SK-N-SH (cell line): ENCODE data around the gene UAP1L1. TPM values are rescaled to one million over a fixed set of nuclear protein-coding genes. Genes with fewer than 3 reads are reported as not detected.

Experiments
- CTCF ChIA-PET: fragments of 300-600, 350-600 bp; formaldehyde crosslinking; extraction: SDS; loops from one replicate; lab custom pipeline; 2021; lab: Yijun Ruan, JAX
- POLR2A ChIA-PET: fragments of 350-600 bp; sonication (Branson Sonifier 250); formaldehyde crosslinking; extraction: SDS; loops from one replicate; lab custom pipeline; 2020; ENCODE audit warnings: antibody characterized with exemption, inconsistent platforms; lab: Yijun Ruan, JAX
- DNase-seq: peaks from one replicate; pipeline ENCODE4 v3.0.0; 2012
- H2AFZ ChIP-seq: fragments of 200-600 bp; sonication (generic); 2 replicates; pipeline ENCODE4 v1.8.1; 2016; ENCODE audit warnings: antibody characterized with exemption, mild to moderate bottlenecking, low read depth
- H3F3A ChIP-seq: fragments of 200-600 bp; sonication (generic); replicated peaks from 2 replicates; pipeline ENCODE3; 2016; ENCODE audit warnings: antibody characterized with exemption, mild to moderate bottlenecking; ENCODE audit not compliant: insufficient read depth
- H3K27ac ChIP-seq, 2 experiments: fragments of 200-500 bp in 1 of 2; fragments of 200-600 bp in 1 of 2; sonication (Bioruptor generic) in 1 of 2; sonication (generic), shearing (Covaris generic) in 1 of 2; 2 replicates each; pipeline versions ENCODE4 v1.5.1 to v1.6.1; 2014 to 2016; ENCODE audit warnings: low read depth in 2 of 2, inconsistent platforms in 1 of 2, low read length in 1 of 2, mild to moderate bottlenecking in 1 of 2, mixed read lengths in 1 of 2
- H3K27me3 ChIP-seq: fragments of 200-600 bp; sonication (generic), shearing (Covaris generic); 2 replicates; pipeline ENCODE4 v1.6.1; 2016; ENCODE audit warnings: mixed run types; ENCODE audit not compliant: insufficient read depth
- H3K36me3 ChIP-seq, 2 experiments: fragments of 200-500 bp in 1 of 2; fragments of 200-600 bp in 1 of 2; sonication (Bioruptor generic) in 1 of 2; sonication (generic) in 1 of 2; replicated peaks in 1 of 2; 2 replicates each; pipeline versions ENCODE3 to v1.5.1; 2014 to 2016; ENCODE audit warnings: low read length in 1 of 2, mild to moderate bottlenecking in 1 of 2; ENCODE audit not compliant: insufficient read depth in 2 of 2, control insufficient read depth in 1 of 2
- H3K4me1 ChIP-seq, 2 experiments: fragments of 200-500 bp in 1 of 2; fragments of 200-600 bp in 1 of 2; sonication (Bioruptor generic) in 1 of 2; sonication (generic), shearing (Covaris generic) in 1 of 2; 2 replicates each; pipeline versions ENCODE4 v1.5.1 to v1.6.1; 2014 to 2016; ENCODE audit warnings: low read depth in 1 of 2, low read length in 1 of 2, mixed run types in 1 of 2; ENCODE audit not compliant: insufficient read depth in 2 of 2, control insufficient read depth in 1 of 2
- H3K4me2 ChIP-seq: fragments of 200-600 bp; sonication (generic), shearing (Covaris generic); 2 replicates; pipeline ENCODE4 v1.6.1; 2017; ENCODE audit warnings: mixed run types
- H3K4me3 ChIP-seq, 2 experiments: fragments of 200-500 bp in 1 of 2; fragments of 200-600 bp in 1 of 2; sonication (Bioruptor generic) in 1 of 2; sonication (generic), shearing (Covaris generic) in 1 of 2; 2 replicates each; pipeline versions ENCODE4 v1.5.1 to v1.8.1; 2014 to 2016; ENCODE audit warnings: low read depth in 2 of 2, inconsistent platforms in 1 of 2, low read length in 1 of 2, mild to moderate bottlenecking in 1 of 2, mixed read lengths in 1 of 2, moderate library complexity in 1 of 2
- H3K79me2 ChIP-seq: fragments of 200-600 bp; sonication (generic); 2 replicates; pipeline ENCODE4 v1.8.1; 2017; ENCODE audit warnings: mild to moderate bottlenecking; ENCODE audit not compliant: insufficient read depth
- H3K9ac ChIP-seq: fragments of 200-600 bp; sonication (generic); 2 replicates; pipeline ENCODE4 v1.6.1; 2017; ENCODE audit warnings: mixed run types
- H3K9me2 ChIP-seq: fragments of 200-600 bp; sonication (generic); 2 replicates; pipeline ENCODE4 v1.6.1; 2017; ENCODE audit warnings: mixed run types
- H3K9me3 ChIP-seq: fragments of 200-600 bp; sonication (generic); 2 replicates; pipeline ENCODE4 v1.6.1; 2017; ENCODE audit warnings: mixed run types, mild to moderate bottlenecking, moderate library complexity
- H4K20me1 ChIP-seq: fragments of 200-600 bp; sonication (generic); 2 replicates; pipeline ENCODE4 v1.6.1; 2017; ENCODE audit warnings: mild to moderate bottlenecking, mixed run types; ENCODE audit not compliant: insufficient read depth
- CHD2 ChIP-seq: fragments of 150-350 bp; IDR thresholded peaks from 2 replicates; pipeline ENCODE4 v1.6.1; 2018; ENCODE audit warnings: low read length; ENCODE audit not compliant: partially characterized antibody
- CTCF ChIP-seq: fragments of 200-600 bp; sonication (generic); IDR thresholded peaks from 2 replicates; pipeline ENCODE4 v1.6.1; 2017; ENCODE audit warnings: antibody characterized with exemption, mild to moderate bottlenecking, moderate library complexity
- RAD21 ChIP-seq: IDR thresholded peaks from 2 replicates; pipeline ENCODE4 v1.6.1; 2012; ENCODE audit warnings: mild to moderate bottlenecking, low read length
- SMC3 ChIP-seq: IDR thresholded peaks from 2 replicates; pipeline ENCODE4 v1.6.1; 2012; ENCODE audit warnings: low read depth, low read length, improper control_type of control experiment
- TEAD4 ChIP-seq: IDR thresholded peaks from 2 replicates; pipeline ENCODE4 v1.4.0; 2012; ENCODE audit warnings: mild to moderate bottlenecking, borderline replicate concordance; ENCODE audit not compliant: insufficient read depth
- USF1 ChIP-seq: IDR thresholded peaks from 2 replicates; pipeline ENCODE4 v1.4.0; 2012; ENCODE audit warnings: low read depth, borderline replicate concordance
- WGBS: methylation state at CpG from one replicate; pipeline ENCODE4 v1.1.6; 2017; ENCODE audit warnings: low lambda C conversion rate; 5-methylcytosine and 5-hydroxymethylcytosine counted together
- polyA plus RNA-seq, 3 experiments: library from polyadenylated mRNA; depleted of rRNA; stranded (reverse); fragments of >200 nt; gene quantifications; 2 replicates each; pipeline ENCODE4 v1.2.3, GENCODE V29; 2012

Gene UAP1L1
- polyA plus RNA-seq, 1 of the 3 experiments (the other 2 are of a cell fraction), result 5.6 TPM

GRCh38 chr9:137049544-137050449, 27.5 kb upstream of the UAP1L1 start:
- Histone ChIP-seq H3F3A (peaks cover 3% of the 10 kb centered on the region), H3K36me3 (no peaks in the 10 kb centered on the region), H3K27ac (no peak overlapping the region), H3K9me2 (no peaks in the 10 kb centered on the region), H2AFZ (no peak overlapping the region), H3K4me2 (no peak overlapping the region), H3K4me1 (peaks cover 3 to 20% of the 10 kb centered on the region in 2 experiments; a peak in 2 of 4 replicates), H3K9me3 (no peaks in the 10 kb centered on the region), H3K9ac (no peak overlapping the region), H3K4me3 (no peak overlapping the region), H4K20me1 (peaks cover 8% of the 10 kb centered on the region; the same call in 1 of the 2 replicates), H3K27me3 (0 out of 2 replicates have a peak, but pooled peaks cover 5% of the 10 kb centered on the region), H3K79me2 (no peaks in the 10 kb centered on the region)
- peak; percentile 86 for DNase-seq
- ChIA-PET POLR2A (no interaction called here), CTCF (interaction anchor here (0.6 to 19.8 kb wide), 27 partner anchors 9 to 263 kb away, joined by 3 to 803 read pairs (median 4); partner anchors contain the start of genes ABCA2, FUT7, LCN12 and MAN1B1)
- 42% methylated on average over 30 of the region's 38 CpGs for WGBS
- TF ChIP-seq CTCF (peak; percentile 59), SMC3 (peak; percentile 49; the same call in 1 of the 2 replicates), USF1 (no peak), RAD21 (peak; percentile 65)

- no peaks in the 10 kb centered on the region for H3K9me2 ChIP-seq
- CTCF ChIA-PET, result interaction anchor here (5.4 to 19.8 kb wide), 2 partner anchors 15 to 22 kb away, joined by 107 to 803 read pairs; partner anchors contain the start of genes ABCA2, FUT7 and SAPCD2
- H3K4me2 ChIP-seq, result no peak overlapping the region
- no peaks in the 10 kb centered on the region for H3K79me2 ChIP-seq
- POLR2A ChIA-PET, result no interaction called here
- TF ChIP-seq TEAD4 (no peak), CHD2 (no peak)
- peaks cover 4% of the 10 kb centered on the region; the same call in 1 of the 2 replicates for H4K20me1 ChIP-seq
- H3K4me3 ChIP-seq, result no peak overlapping the region
- H3K4me1 ChIP-seq, result peaks cover 0 to 24% of the 10 kb centered on the region in 2 experiments; a peak in 1 of 4 replicates
- no peak overlapping the region for H3K27ac ChIP-seq
- H2AFZ ChIP-seq, result no peak overlapping the region
- 65% methylated on average over 4 of the region's 5 CpGs for WGBS
- no peaks in the 10 kb centered on the region for H3K9me3 ChIP-seq
- DNase-seq, result no peak
- 0 out of 2 replicates have a peak, but pooled peaks cover 5% of the 10 kb centered on the region for H3K27me3 ChIP-seq
- peaks cover 3% of the 10 kb centered on the region for H3F3A ChIP-seq
- no peaks in the 10 kb centered on the region for H3K36me3 ChIP-seq
- no peak overlapping the region for H3K9ac ChIP-seq
Measured at GRCh38 chr9:137050570-137050969, 26.7 kb upstream of the UAP1L1 start.
